ENCODE data around the gene FRMPD1.

- TF ChIP-seq CTCF (IDR thresholded peaks at IDR 0.05) (no peak), POLR2A (IDR thresholded peaks at IDR 0.05) (no peak)
Measured at GRCh38 chr9:37790096-37790495, 139.3 kb downstream of the FRMPD1 start.
